ENCODE results near the gene DDX46. TPM values are rescaled to one million over a fixed set of nuclear protein-coding genes. Genes with fewer than 3 reads are reported as not detected.
A peak's percentile ranks its signal among the peaks of the same experiment; 100 is the strongest.
"Not testable (repeated sequence)": the region's sequence is repeated elsewhere in the genome, so short reads cannot be mapped to it uniquely, and the experiment has no call there.

Gene DDX46
- total RNA-seq (30.0 TPM), polyA plus RNA-seq (ENCODE audit: insufficient read depth in 1 of 8, insufficient read length in 8 of 8, low replicate concordance in 1 of 8) (10 to 100 TPM; 39.1 to 61.8 (median 52.4) TPM)
- long read RNA-seq, donor 1, partial matches to known transcripts: 52 of 52 reads
- long read RNA-seq, donor 1, other reads (novel, unspliced or antisense): 0 of 52 reads
- long read RNA-seq, donor 2: 0 reads
- long read RNA-seq, donor 3, partial matches to known transcripts: 139 of 141 reads
- long read RNA-seq, donor 3, other reads (novel, unspliced or antisense): 0 of 141 reads
- long read RNA-seq, donor 4, partial matches to known transcripts: 40 of 42 reads
- long read RNA-seq, donor 4, other reads (novel, unspliced or antisense): 0 of 42 reads
- long read RNA-seq, donor 5, partial matches to known transcripts: 172 of 184 reads
- long read RNA-seq, donor 5, other reads (novel, unspliced or antisense): 8 of 184 reads
- long read RNA-seq, donor 6, partial matches to known transcripts: 98 of 101 reads
- long read RNA-seq, donor 6, other reads (novel, unspliced or antisense): 0 of 101 reads
- long read RNA-seq, donor 7, partial matches to known transcripts: 92 of 93 reads
- long read RNA-seq, donor 7, other reads (novel, unspliced or antisense): 0 of 93 reads
- long read RNA-seq, donor 8, partial matches to known transcripts: 52 of 55 reads
- long read RNA-seq, donor 8, other reads (novel, unspliced or antisense): 0 of 55 reads
- long read RNA-seq, donor 9, partial matches to known transcripts: 115 of 119 reads
- long read RNA-seq, donor 9, other reads (novel, unspliced or antisense): 0 of 119 reads
- long read RNA-seq, donor 10, partial matches to known transcripts: 159 of 162 reads
- long read RNA-seq, donor 10, other reads (novel, unspliced or antisense): 0 of 162 reads
- long read RNA-seq, donor 11, partial matches to known transcripts: 103 of 104 reads
- long read RNA-seq, donor 11, other reads (novel, unspliced or antisense): 0 of 104 reads

DNA sequence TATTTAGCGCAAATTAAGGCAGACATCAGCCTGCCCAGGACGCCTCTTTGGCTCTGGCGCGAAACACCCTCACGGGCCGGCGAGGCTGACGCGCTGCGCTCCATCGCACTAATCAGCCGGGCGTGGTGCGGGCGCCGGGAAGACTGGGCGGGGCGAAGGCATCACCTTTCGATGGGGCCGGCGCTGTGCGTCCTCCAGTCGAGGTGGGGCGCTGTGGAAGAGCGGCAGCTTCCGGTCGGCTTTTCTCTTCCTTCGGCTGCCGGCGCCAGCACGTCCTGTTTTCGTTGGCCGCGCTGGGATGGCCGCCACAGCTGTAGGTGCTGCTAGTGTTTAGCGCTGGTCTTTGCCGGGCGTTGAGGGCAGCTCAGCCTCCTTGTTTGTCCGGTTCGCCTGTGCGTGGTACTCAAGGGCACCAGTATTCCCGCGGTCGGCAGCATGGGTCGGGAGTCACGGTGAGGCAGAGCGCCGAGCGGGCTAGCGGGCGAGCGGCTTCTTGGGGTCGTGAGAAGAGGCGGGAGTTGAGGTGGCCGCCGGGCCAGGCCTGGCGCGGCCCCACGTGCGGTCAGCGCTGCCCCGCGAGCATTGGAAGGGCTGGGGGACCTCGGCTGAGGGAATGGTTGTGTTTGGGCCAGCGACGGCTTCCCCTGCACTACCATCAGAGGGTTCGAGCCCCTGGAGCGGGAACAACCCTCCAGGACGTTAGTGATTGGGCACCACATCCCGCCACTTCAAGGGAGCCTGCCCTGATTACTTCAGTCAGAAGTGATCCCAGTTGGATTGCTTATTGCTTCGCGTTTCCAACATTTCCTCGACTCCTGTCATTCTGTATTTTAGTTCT, at the start of gene DDX46:
Gene DDX46, plus strand, starts transcription at position 276 of the 838 bp plus-strand sequence. Its CDS starts 160 bp downstream, at position 436.
- Histone ChIP-seq H3K4me1 (ENCODE audit: control insufficient read depth, insufficient read depth, low read length) (peaks cover 6% of the 10 kb centered on the region), H3K9me3 (replicated peaks; ENCODE audit: control insufficient read depth, low read depth, low read length) (no peaks in the 10 kb centered on the region), H3K27me3 (ENCODE audit: control insufficient read depth, insufficient read depth, low read length) (no peaks in the 10 kb centered on the region), H3K36me3 (ENCODE audit: control insufficient read depth, insufficient read depth, low read length) (peaks cover under 1% of the 10 kb centered on the region), H3K4me3 (ENCODE audit: low read length) (peak within 1 kb of the TSS; percentile 91), H3K27ac (ENCODE audit: low read length) (peak within 1 kb of the TSS; percentile 59)
- under 1% methylated on average over 60 of the region's 73 CpGs for WGBS (ENCODE audit: insufficient coverage)
- DNase-seq: peak; percentile 97

- Histone ChIP-seq H3K36me3 (ENCODE audit: control insufficient read depth, insufficient read depth, low read length) (peaks cover 57% of the 10 kb centered on the region), H3K9me3 (replicated peaks; ENCODE audit: control insufficient read depth, low read depth, low read length) (no peaks in the 10 kb centered on the region), H3K4me1 (ENCODE audit: control insufficient read depth, insufficient read depth, low read length) (no peaks in the 10 kb centered on the region), H3K27me3 (ENCODE audit: control insufficient read depth, insufficient read depth, low read length) (no peaks in the 10 kb centered on the region), H3K4me3 (ENCODE audit: low read length) (no peak overlapping the region), H3K27ac (ENCODE audit: low read length) (no peak overlapping the region)
- 80% methylated on average over 1 of the region's 5 CpGs for WGBS (ENCODE audit: insufficient coverage)
- DNase-seq: no peak
These were observed 44.5 kb upstream of the DDX46 start for GRCh38 chr5:134714120-134714519.

DNA sequence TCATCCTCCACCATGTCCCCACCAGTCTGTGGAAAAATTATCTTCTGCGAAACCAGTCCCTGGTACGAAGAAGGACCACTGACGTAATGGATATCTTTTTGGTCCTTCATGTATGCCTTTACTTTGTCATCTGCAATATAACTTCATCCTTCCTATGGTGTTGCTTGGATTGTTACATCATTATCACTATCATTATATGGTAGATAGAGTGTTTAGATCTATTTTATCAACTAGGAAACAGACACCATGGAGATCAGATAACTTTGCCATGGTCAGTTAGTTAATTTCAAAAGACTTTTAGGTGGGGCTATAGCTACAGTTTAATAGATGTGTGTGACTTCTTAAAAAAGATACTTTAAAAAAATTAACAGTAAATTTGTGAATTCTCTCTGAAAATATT, 44.0 kb upstream of the DDX46 start:
- H3K36me3 ChIP-seq (ENCODE audit: control insufficient read depth, insufficient read depth, low read length): peaks cover 61% of the 10 kb centered on the region

GRCh38 chr5:134715466-134715865, 43.1 kb upstream of the DDX46 start:
- H3K4me3 ChIP-seq (ENCODE audit: low read length); H3K27ac ChIP-seq (ENCODE audit: low read length); H3K9me3 ChIP-seq (replicated peaks; ENCODE audit: control insufficient read depth, low read depth, low read length); H3K27me3 ChIP-seq (ENCODE audit: control insufficient read depth, insufficient read depth, low read length); H3K4me1 ChIP-seq (ENCODE audit: control insufficient read depth, insufficient read depth, low read length); DNase-seq: not testable (repeated sequence)
- H3K36me3 ChIP-seq (ENCODE audit: control insufficient read depth, insufficient read depth, low read length): peaks cover 63% of the 10 kb centered on the region
- WGBS (ENCODE audit: insufficient coverage): 92% methylated on average over 2 of the region's 4 CpGs

More for the DNA sequence above, 44.0 kb upstream of the DDX46 start:
- Histone ChIP-seq H3K4me1 (ENCODE audit: control insufficient read depth, insufficient read depth, low read length) (no peaks in the 10 kb centered on the region), H3K27me3 (ENCODE audit: control insufficient read depth, insufficient read depth, low read length) (no peaks in the 10 kb centered on the region), H3K4me3 (ENCODE audit: low read length) (no peak overlapping the region), H3K9me3 (replicated peaks; ENCODE audit: control insufficient read depth, low read depth, low read length) (no peaks in the 10 kb centered on the region), H3K27ac (ENCODE audit: low read length) (no peak overlapping the region)
- no CpG with 5 or more reads among the region's 3 CpGs for WGBS (ENCODE audit: insufficient coverage)
- no peak for DNase-seq

GRCh38 chr5:134724872-134725271, 33.7 kb upstream of the DDX46 start:
- Histone ChIP-seq H3K27ac (ENCODE audit: low read length) (no peak overlapping the region), H3K27me3 (ENCODE audit: control insufficient read depth, insufficient read depth, low read length) (no peaks in the 10 kb centered on the region), H3K4me3 (ENCODE audit: low read length) (no peak overlapping the region), H3K4me1 (ENCODE audit: control insufficient read depth, insufficient read depth, low read length) (no peaks in the 10 kb centered on the region), H3K36me3 (ENCODE audit: control insufficient read depth, insufficient read depth, low read length) (peaks cover 25% of the 10 kb centered on the region), H3K9me3 (replicated peaks; ENCODE audit: control insufficient read depth, low read depth, low read length) (no peaks in the 10 kb centered on the region)
- WGBS (ENCODE audit: insufficient coverage): no CpG with 5 or more reads among the region's 1 CpG
- DNase-seq: no peak

GRCh38 chr5:134732819-134733218, 25.8 kb upstream of the DDX46 start:
- H3K4me3 ChIP-seq (ENCODE audit: low read length): no peak overlapping the region
- H3K36me3 ChIP-seq (ENCODE audit: control insufficient read depth, insufficient read depth, low read length): no peaks in the 10 kb centered on the region
- WGBS (ENCODE audit: insufficient coverage): no CpG with 5 or more reads among the region's 3 CpGs
- H3K4me1 ChIP-seq (ENCODE audit: control insufficient read depth, insufficient read depth, low read length): no peaks in the 10 kb centered on the region
- H3K27me3 ChIP-seq (ENCODE audit: control insufficient read depth, insufficient read depth, low read length): no peaks in the 10 kb centered on the region
- no peak overlapping the region for H3K27ac ChIP-seq (ENCODE audit: low read length)
- no peaks in the 10 kb centered on the region for H3K9me3 ChIP-seq (replicated peaks; ENCODE audit: control insufficient read depth, low read depth, low read length)
- DNase-seq: no peak

- 94% methylated on average over 2 of the region's 4 CpGs for WGBS (ENCODE audit: insufficient coverage)
- DNase-seq: no peak
- Histone ChIP-seq H3K4me3 (ENCODE audit: low read length) (no peak overlapping the region), H3K4me1 (ENCODE audit: control insufficient read depth, insufficient read depth, low read length) (peaks cover 9% of the 10 kb centered on the region), H3K27me3 (ENCODE audit: control insufficient read depth, insufficient read depth, low read length) (no peaks in the 10 kb centered on the region), H3K27ac (ENCODE audit: low read length) (no peak overlapping the region), H3K9me3 (replicated peaks; ENCODE audit: control insufficient read depth, low read depth, low read length) (no peaks in the 10 kb centered on the region), H3K36me3 (ENCODE audit: control insufficient read depth, insufficient read depth, low read length) (no peaks in the 10 kb centered on the region)
These were observed 23.3 kb upstream of the DDX46 start for GRCh38 chr5:134735243-134735642.

- whole genome bisulfite sequencing (ENCODE audit: insufficient coverage): no CpG with 5 or more reads among the region's 2 CpGs
- Histone ChIP-seq H3K9me3 (replicated peaks; ENCODE audit: control insufficient read depth, low read depth, low read length) (no peaks in the 10 kb centered on the region), H3K27me3 (ENCODE audit: control insufficient read depth, insufficient read depth, low read length) (no peaks in the 10 kb centered on the region), H3K4me3 (ENCODE audit: low read length) (no peak overlapping the region), H3K4me1 (ENCODE audit: control insufficient read depth, insufficient read depth, low read length) (peaks cover 9% of the 10 kb centered on the region), H3K27ac (ENCODE audit: low read length) (no peak overlapping the region), H3K36me3 (ENCODE audit: control insufficient read depth, insufficient read depth, low read length) (peaks cover 4% of the 10 kb centered on the region)
- DNase-seq: no peak
These were observed 22.3 kb upstream of the DDX46 start for GRCh38 chr5:134736173-134736812.

Measured in muscle of leg (tissue), 16 donors.